ENCODE measurements around the gene FABP7.

GRCh38 chr6:122801397-122801796 is 21.9 kb downstream of the FABP7 start:
- TF ChIP-seq CTCF (IDR thresholded peaks at IDR 0.05) (no peak), POLR2A (IDR thresholded peaks at IDR 0.05; ENCODE audit: low read depth) (no peak), POLR2AphosphoS5 (IDR thresholded peaks at IDR 0.05) (no peak), EP300 (IDR thresholded peaks at IDR 0.05) (no peak)

Data from esophagus muscularis mucosa (tissue), 4 donors.